ENCODE data around the gene ASB3.

ASB3 gene

GRCh38 chr2:53711271-53711780, 75.4 kb downstream of the ASB3 start:
- Histone ChIP-seq H3K36me3 (ENCODE audit: control insufficient read depth in 2 of 2, insufficient read depth in 2 of 2, low read length in 2 of 2) (peaks cover 7 to 19% of the 10 kb centered on the region in 2 donors), H3K27ac (ENCODE audit: low read depth in 2 of 2, low read length in 2 of 2) (no peak overlapping the region), H3K27me3 (ENCODE audit: control insufficient read depth in 2 of 2, insufficient read depth in 2 of 2, low read length in 2 of 2) (no peaks in the 10 kb centered on the region), H3K4me1 (ENCODE audit: control insufficient read depth in 2 of 2, insufficient read depth in 2 of 2, low read length in 2 of 2) (no peaks in the 10 kb centered on the region), H3K4me3 (ENCODE audit: low read length in 2 of 2) (no peak overlapping the region), H3K9ac (ENCODE audit: low read depth in 1 of 2, low read length in 2 of 2) (no peak overlapping the region), H3K9me3 (ENCODE audit: control insufficient read depth in 2 of 2, low read length in 2 of 2) (peaks cover 0 to 5% of the 10 kb centered on the region in 2 donors)

GRCh38 chr2:53708988-53709387, 77.8 kb downstream of the ASB3 start:
- Histone ChIP-seq H3K27me3 (ENCODE audit: control insufficient read depth in 2 of 2, insufficient read depth in 2 of 2, low read length in 2 of 2) (no peaks in the 10 kb centered on the region), H3K4me1 (ENCODE audit: control insufficient read depth in 2 of 2, insufficient read depth in 2 of 2, low read length in 2 of 2) (no peaks in the 10 kb centered on the region), H3K9me3 (ENCODE audit: control insufficient read depth in 2 of 2, low read length in 2 of 2) (peaks cover 0 to 5% of the 10 kb centered on the region in 2 donors), H3K4me3 (ENCODE audit: low read length in 2 of 2) (no peak overlapping the region), H3K36me3 (ENCODE audit: control insufficient read depth in 2 of 2, insufficient read depth in 2 of 2, low read length in 2 of 2) (peaks cover 7 to 14% of the 10 kb centered on the region in 2 donors), H3K9ac (ENCODE audit: low read depth in 1 of 2, low read length in 2 of 2) (no peak overlapping the region), H3K27ac (ENCODE audit: low read depth in 2 of 2, low read length in 2 of 2) (no peak overlapping the region)

- Histone ChIP-seq H3K27me3 (ENCODE audit: control insufficient read depth in 2 of 2, insufficient read depth in 2 of 2, low read length in 2 of 2) (no peaks in the 10 kb centered on the region), H3K4me1 (ENCODE audit: control insufficient read depth in 2 of 2, insufficient read depth in 2 of 2, low read length in 2 of 2) (no peaks in the 10 kb centered on the region), H3K4me3 (ENCODE audit: low read length in 2 of 2) (no peak overlapping the region), H3K27ac (ENCODE audit: low read depth in 2 of 2, low read length in 2 of 2) (no peak overlapping the region), H3K36me3 (ENCODE audit: control insufficient read depth in 2 of 2, insufficient read depth in 2 of 2, low read length in 2 of 2) (peaks cover 6% of the 10 kb centered on the region in 2 donors), H3K9ac (ENCODE audit: low read depth in 1 of 2, low read length in 2 of 2) (no peak overlapping the region), H3K9me3 (ENCODE audit: control insufficient read depth in 2 of 2, low read length in 2 of 2) (no peaks in the 10 kb centered on the region)
Observed at GRCh38 chr2:53701221-53701620, 85.5 kb downstream of the ASB3 start.

- Histone ChIP-seq H3K9me3 (ENCODE audit: control insufficient read depth in 2 of 2, low read length in 2 of 2) (no peaks in the 10 kb centered on the region), H3K4me1 (ENCODE audit: control insufficient read depth in 2 of 2, insufficient read depth in 2 of 2, low read length in 2 of 2) (no peaks in the 10 kb centered on the region), H3K9ac (ENCODE audit: low read depth in 1 of 2, low read length in 2 of 2) (no peak overlapping the region), H3K36me3 (ENCODE audit: control insufficient read depth in 2 of 2, insufficient read depth in 2 of 2, low read length in 2 of 2) (peaks cover 6% of the 10 kb centered on the region in 2 donors), H3K27ac (ENCODE audit: low read depth in 2 of 2, low read length in 2 of 2) (no peak overlapping the region), H3K4me3 (ENCODE audit: low read length in 2 of 2) (no peak overlapping the region), H3K27me3 (ENCODE audit: control insufficient read depth in 2 of 2, insufficient read depth in 2 of 2, low read length in 2 of 2) (no peaks in the 10 kb centered on the region)
Observed at GRCh38 chr2:53697686-53698085, 89.1 kb downstream of the ASB3 start.

- Histone ChIP-seq H3K36me3 (ENCODE audit: control insufficient read depth in 2 of 2, insufficient read depth in 2 of 2, low read length in 2 of 2) (peaks cover 6% of the 10 kb centered on the region in 2 donors), H3K9ac (ENCODE audit: low read depth in 1 of 2, low read length in 2 of 2) (no peak overlapping the region), H3K27ac (ENCODE audit: low read depth in 2 of 2, low read length in 2 of 2) (no peak overlapping the region), H3K4me1 (ENCODE audit: control insufficient read depth in 2 of 2, insufficient read depth in 2 of 2, low read length in 2 of 2) (no peaks in the 10 kb centered on the region), H3K4me3 (ENCODE audit: low read length in 2 of 2) (no peak overlapping the region), H3K9me3 (ENCODE audit: control insufficient read depth in 2 of 2, low read length in 2 of 2) (no peaks in the 10 kb centered on the region), H3K27me3 (ENCODE audit: control insufficient read depth in 2 of 2, insufficient read depth in 2 of 2, low read length in 2 of 2) (no peaks in the 10 kb centered on the region)
Observed at GRCh38 chr2:53697092-53697491, 89.7 kb downstream of the ASB3 start.

DNA sequence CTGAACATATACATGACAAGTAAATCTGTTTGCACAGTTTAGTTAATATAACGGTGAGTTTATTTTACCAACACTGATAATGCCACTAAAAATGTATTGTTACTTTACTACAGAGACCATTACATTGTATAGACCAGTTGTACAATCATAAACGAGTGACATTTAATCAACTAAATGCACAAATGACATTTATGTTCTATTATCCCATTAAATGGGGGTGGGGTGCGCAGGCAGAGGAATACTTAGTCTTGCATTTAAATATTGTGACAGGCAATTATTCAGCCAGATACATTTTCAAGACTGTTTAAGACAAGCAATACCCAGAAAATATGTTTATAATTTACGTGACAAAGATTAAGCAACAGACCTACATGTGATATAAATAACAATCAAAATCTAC, 91.2 kb downstream of the ASB3 start:
- H3K27ac ChIP-seq (ENCODE audit: low read depth in 2 of 2, low read length in 2 of 2), result no peak overlapping the region
- H3K4me1 ChIP-seq (ENCODE audit: control insufficient read depth in 2 of 2, insufficient read depth in 2 of 2, low read length in 2 of 2), result no peaks in the 10 kb centered on the region

GRCh38 chr2:53694096-53694771, 92.5 kb downstream of the ASB3 start:
- no peak overlapping the region for H3K27ac ChIP-seq (ENCODE audit: low read depth in 2 of 2, low read length in 2 of 2)
- H3K4me3 ChIP-seq (ENCODE audit: low read length in 2 of 2), result no peak overlapping the region
- H3K27me3 ChIP-seq (ENCODE audit: control insufficient read depth in 2 of 2, insufficient read depth in 2 of 2, low read length in 2 of 2), result no peaks in the 10 kb centered on the region
- no peaks in the 10 kb centered on the region for H3K9me3 ChIP-seq (ENCODE audit: control insufficient read depth in 2 of 2, low read length in 2 of 2)
- no peak overlapping the region for H3K9ac ChIP-seq (ENCODE audit: low read depth in 1 of 2, low read length in 2 of 2)
- H3K4me1 ChIP-seq (ENCODE audit: control insufficient read depth in 2 of 2, insufficient read depth in 2 of 2, low read length in 2 of 2), result no peaks in the 10 kb centered on the region
- H3K36me3 ChIP-seq (ENCODE audit: control insufficient read depth in 2 of 2, insufficient read depth in 2 of 2, low read length in 2 of 2), result no peaks in the 10 kb centered on the region

More for the DNA sequence above, 91.2 kb downstream of the ASB3 start:
- Histone ChIP-seq H3K9ac (ENCODE audit: low read depth in 1 of 2, low read length in 2 of 2) (no peak overlapping the region), H3K27me3 (ENCODE audit: control insufficient read depth in 2 of 2, insufficient read depth in 2 of 2, low read length in 2 of 2) (no peaks in the 10 kb centered on the region), H3K4me3 (ENCODE audit: low read length in 2 of 2) (no peak overlapping the region), H3K9me3 (ENCODE audit: control insufficient read depth in 2 of 2, low read length in 2 of 2) (no peaks in the 10 kb centered on the region), H3K36me3 (ENCODE audit: control insufficient read depth in 2 of 2, insufficient read depth in 2 of 2, low read length in 2 of 2) (peaks cover 6% of the 10 kb centered on the region in 2 donors)

- H3K27me3 ChIP-seq (ENCODE audit: control insufficient read depth in 2 of 2, insufficient read depth in 2 of 2, low read length in 2 of 2), result no peaks in the 10 kb centered on the region
- H3K9me3 ChIP-seq (ENCODE audit: control insufficient read depth in 2 of 2, low read length in 2 of 2), result no peaks in the 10 kb centered on the region
- H3K36me3 ChIP-seq (ENCODE audit: control insufficient read depth in 2 of 2, insufficient read depth in 2 of 2, low read length in 2 of 2), result peaks cover 0 to 3% of the 10 kb centered on the region in 2 donors
- no peak overlapping the region for H3K4me3 ChIP-seq (ENCODE audit: low read length in 2 of 2)
- no peak overlapping the region for H3K27ac ChIP-seq (ENCODE audit: low read depth in 2 of 2, low read length in 2 of 2)
- no peak overlapping the region for H3K9ac ChIP-seq (ENCODE audit: low read depth in 1 of 2, low read length in 2 of 2)
- H3K4me1 ChIP-seq (ENCODE audit: control insufficient read depth in 2 of 2, insufficient read depth in 2 of 2, low read length in 2 of 2), result no peaks in the 10 kb centered on the region
Observed at GRCh38 chr2:53690876-53691275, 95.9 kb downstream of the ASB3 start.

GRCh38 chr2:53672881-53673522, 113.8 kb downstream of the ASB3 start:
- Histone ChIP-seq H3K36me3 (ENCODE audit: control insufficient read depth in 2 of 2, insufficient read depth in 2 of 2, low read length in 2 of 2) (no peaks in the 10 kb centered on the region), H3K27me3 (ENCODE audit: control insufficient read depth in 2 of 2, insufficient read depth in 2 of 2, low read length in 2 of 2) (no peaks in the 10 kb centered on the region), H3K4me3 (ENCODE audit: low read length in 2 of 2) (no peak overlapping the region), H3K9me3 (ENCODE audit: control insufficient read depth in 2 of 2, low read length in 2 of 2) (no peaks in the 10 kb centered on the region), H3K4me1 (ENCODE audit: control insufficient read depth in 2 of 2, insufficient read depth in 2 of 2, low read length in 2 of 2) (no peaks in the 10 kb centered on the region), H3K9ac (ENCODE audit: low read depth in 1 of 2, low read length in 2 of 2) (no peak overlapping the region), H3K27ac (ENCODE audit: low read depth in 2 of 2, low read length in 2 of 2) (no peak overlapping the region)

GRCh38 chr2:53670331-53670730, 116.4 kb downstream of the ASB3 start:
- Histone ChIP-seq H3K4me1 (ENCODE audit: control insufficient read depth in 2 of 2, insufficient read depth in 2 of 2, low read length in 2 of 2) (no peaks in the 10 kb centered on the region), H3K36me3 (ENCODE audit: control insufficient read depth in 2 of 2, insufficient read depth in 2 of 2, low read length in 2 of 2) (no peaks in the 10 kb centered on the region), H3K9me3 (ENCODE audit: control insufficient read depth in 2 of 2, low read length in 2 of 2) (no peaks in the 10 kb centered on the region), H3K9ac (ENCODE audit: low read depth in 1 of 2, low read length in 2 of 2) (no peak overlapping the region), H3K27ac (ENCODE audit: low read depth in 2 of 2, low read length in 2 of 2) (no peak overlapping the region), H3K27me3 (ENCODE audit: control insufficient read depth in 2 of 2, insufficient read depth in 2 of 2, low read length in 2 of 2) (no peaks in the 10 kb centered on the region), H3K4me3 (ENCODE audit: low read length in 2 of 2) (no peak overlapping the region)
